Keratinocyte (primary cell): ENCODE measurements around the gene DUS4L.

Experiments
- EZH2 ChIP-seq: IDR thresholded peaks from one replicate; pipeline ENCODE4 v1.6.1; 2012; ENCODE audit warnings: inconsistent platforms, mild to moderate bottlenecking, low read length, moderate library complexity
- TF ChIP-seq, protein P1 (sequence below), 3 experiments: IDR thresholded peaks in 1 of 3; conservative IDR thresholded peaks in 1 of 3; optimal IDR thresholded peaks in 1 of 3; 2 replicates in 2 of 3; 3 replicates in 1 of 3; pipeline versions ENCODE3 to v1.5.1; 2011; ENCODE audit warnings: low read length in 3 of 3, mild to moderate bottlenecking in 3 of 3, moderate library complexity in 2 of 3, control low read depth in 1 of 3, inconsistent platforms in 1 of 3; ENCODE audit not compliant: insufficient read depth in 2 of 3; ENCODE audit errors: extremely low read depth in 1 of 3

DNA sequence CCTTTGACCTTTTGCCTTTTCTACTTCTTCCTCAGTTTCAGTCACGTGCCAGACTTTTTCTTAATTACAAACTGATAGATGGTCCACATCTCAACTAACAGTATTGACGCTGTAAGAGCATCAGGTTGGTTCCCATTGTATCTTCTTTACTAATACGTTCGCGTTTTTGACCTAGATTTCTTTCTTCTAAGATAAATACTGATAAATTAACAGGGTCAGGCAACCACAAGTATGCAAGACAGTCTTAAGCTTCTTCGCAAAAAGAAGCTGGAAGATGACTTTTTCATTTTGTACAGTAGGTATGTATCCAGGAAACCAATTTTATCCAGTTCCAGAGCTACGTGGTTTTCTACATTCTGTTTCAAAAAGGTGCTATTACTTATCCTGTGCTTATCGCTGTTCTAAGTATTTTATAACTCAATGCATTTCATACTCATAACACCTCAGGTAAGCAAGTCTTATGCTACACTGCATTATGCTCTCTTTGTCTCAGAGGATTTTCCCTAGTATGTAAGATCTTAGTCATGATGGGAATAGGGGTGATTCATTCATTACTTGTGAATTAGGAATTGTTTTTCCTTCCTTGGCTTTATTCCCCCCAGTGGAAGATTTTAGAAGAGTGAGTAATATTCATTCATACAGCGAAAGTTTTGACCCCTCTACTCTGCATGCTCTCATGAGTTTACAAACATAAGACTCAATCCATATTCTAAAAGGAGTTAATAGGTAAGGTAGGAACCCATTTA is 955 bp downstream of the DUS4L start:
- TF ChIP-seq EZH2 = no peak
- TF ChIP-seq, protein P1, sequence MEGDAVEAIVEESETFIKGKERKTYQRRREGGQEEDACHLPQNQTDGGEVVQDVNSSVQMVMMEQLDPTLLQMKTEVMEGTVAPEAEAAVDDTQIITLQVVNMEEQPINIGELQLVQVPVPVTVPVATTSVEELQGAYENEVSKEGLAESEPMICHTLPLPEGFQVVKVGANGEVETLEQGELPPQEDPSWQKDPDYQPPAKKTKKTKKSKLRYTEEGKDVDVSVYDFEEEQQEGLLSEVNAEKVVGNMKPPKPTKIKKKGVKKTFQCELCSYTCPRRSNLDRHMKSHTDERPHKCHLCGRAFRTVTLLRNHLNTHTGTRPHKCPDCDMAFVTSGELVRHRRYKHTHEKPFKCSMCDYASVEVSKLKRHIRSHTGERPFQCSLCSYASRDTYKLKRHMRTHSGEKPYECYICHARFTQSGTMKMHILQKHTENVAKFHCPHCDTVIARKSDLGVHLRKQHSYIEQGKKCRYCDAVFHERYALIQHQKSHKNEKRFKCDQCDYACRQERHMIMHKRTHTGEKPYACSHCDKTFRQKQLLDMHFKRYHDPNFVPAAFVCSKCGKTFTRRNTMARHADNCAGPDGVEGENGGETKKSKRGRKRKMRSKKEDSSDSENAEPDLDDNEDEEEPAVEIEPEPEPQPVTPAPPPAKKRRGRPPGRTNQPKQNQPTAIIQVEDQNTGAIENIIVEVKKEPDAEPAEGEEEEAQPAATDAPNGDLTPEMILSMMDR (optimal IDR thresholded peaks at IDR 0.05 in 1 of 3, IDR thresholded peaks at IDR 0.05 in 1 of 3, conservative IDR thresholded peaks at IDR 0.05 in 1 of 3; ENCODE audit: extremely low read depth in 1 of 3, insufficient read depth in 2 of 3, low read length in 3 of 3) = no peak
